ENCODE measurements around the gene MIPOL1.

DNA sequence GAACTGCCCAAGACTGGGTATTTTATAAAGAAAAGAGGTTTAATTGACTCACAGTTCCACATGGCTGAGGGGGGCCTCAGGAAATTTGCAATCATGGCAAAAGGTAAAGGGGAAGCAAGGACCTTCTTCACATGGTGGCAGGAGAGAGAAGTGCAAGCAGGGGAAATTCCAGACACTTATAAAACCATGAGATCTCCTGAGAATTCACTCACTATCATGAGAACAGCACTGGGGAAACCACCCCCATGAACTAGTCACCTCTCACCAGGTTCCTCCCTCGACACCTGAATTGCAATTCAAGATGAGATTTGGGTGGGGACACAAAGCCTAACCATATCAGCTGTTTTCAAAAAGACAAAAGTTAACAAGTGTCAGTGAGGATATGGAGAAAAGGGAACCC, 284.7 kb downstream of the MIPOL1 start:
- TF ChIP-seq, protein P1, sequence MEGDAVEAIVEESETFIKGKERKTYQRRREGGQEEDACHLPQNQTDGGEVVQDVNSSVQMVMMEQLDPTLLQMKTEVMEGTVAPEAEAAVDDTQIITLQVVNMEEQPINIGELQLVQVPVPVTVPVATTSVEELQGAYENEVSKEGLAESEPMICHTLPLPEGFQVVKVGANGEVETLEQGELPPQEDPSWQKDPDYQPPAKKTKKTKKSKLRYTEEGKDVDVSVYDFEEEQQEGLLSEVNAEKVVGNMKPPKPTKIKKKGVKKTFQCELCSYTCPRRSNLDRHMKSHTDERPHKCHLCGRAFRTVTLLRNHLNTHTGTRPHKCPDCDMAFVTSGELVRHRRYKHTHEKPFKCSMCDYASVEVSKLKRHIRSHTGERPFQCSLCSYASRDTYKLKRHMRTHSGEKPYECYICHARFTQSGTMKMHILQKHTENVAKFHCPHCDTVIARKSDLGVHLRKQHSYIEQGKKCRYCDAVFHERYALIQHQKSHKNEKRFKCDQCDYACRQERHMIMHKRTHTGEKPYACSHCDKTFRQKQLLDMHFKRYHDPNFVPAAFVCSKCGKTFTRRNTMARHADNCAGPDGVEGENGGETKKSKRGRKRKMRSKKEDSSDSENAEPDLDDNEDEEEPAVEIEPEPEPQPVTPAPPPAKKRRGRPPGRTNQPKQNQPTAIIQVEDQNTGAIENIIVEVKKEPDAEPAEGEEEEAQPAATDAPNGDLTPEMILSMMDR (IDR thresholded peaks at IDR 0.05), result no peak
- TF ChIP-seq POLR2A (IDR thresholded peaks at IDR 0.05) (no peak), POLR2AphosphoS5 (IDR thresholded peaks at IDR 0.05) (no peak)

All from breast epithelium (tissue), 3 donors.